K562 (cell line): ENCODE measurements around the gene CRABP2. TPM values are rescaled to one million over a fixed set of nuclear protein-coding genes. Genes with fewer than 3 reads are reported as not detected.

Source experiments
- ARNT ChIP-seq, 2 experiments: fragments of 450-650 bp; IDR thresholded peaks; 2 replicates each; pipeline ENCODE4 v1.6.1; 2016; ENCODE audit warnings: mild to moderate bottlenecking in 1 of 2
- FOSL1 ChIP-seq: fragments of 200-800 bp; sonication (Bioruptor generic); conservative IDR thresholded peaks from 2 replicates; pipeline ENCODE4 v1.6.1; 2016; ENCODE audit warnings: missing genetic modification characterization, missing compliant biosample characterization
- FOXA1 ChIP-seq: fragments of 450-650 bp; IDR thresholded peaks from 2 replicates; pipeline ENCODE4 v1.6.1; 2016; ENCODE audit warnings: mild to moderate bottlenecking, borderline replicate concordance
- FOXJ2 ChIP-seq: fragments of 200-800 bp; sonication (Bioruptor generic); IDR thresholded peaks from 2 replicates; pipeline ENCODE4 v1.6.1; 2016; ENCODE audit warnings: missing genetic modification characterization, missing compliant biosample characterization
- ILF3 ChIP-seq: fragments of 450-650 bp; IDR thresholded peaks from 2 replicates; pipeline ENCODE4 v1.6.1; 2018; ENCODE audit warnings: antibody characterized with exemption, mild to moderate bottlenecking, moderate library complexity, borderline replicate concordance
- KAT8 ChIP-seq: fragments of 450-650 bp; IDR thresholded peaks from 2 replicates; pipeline ENCODE4 v1.6.1; 2016; ENCODE audit warnings: low read depth, mild to moderate bottlenecking
- POLR2G ChIP-seq: fragments of 200-400 bp; formaldehyde crosslinking; IDR thresholded peaks from 2 replicates; pipeline ENCODE4 v1.6.1; 2017; ENCODE audit warnings: low read depth, mild to moderate bottlenecking, antibody characterized with exemption, low read length, moderate library complexity
- POLR2H ChIP-seq: IDR thresholded peaks from 2 replicates; pipeline ENCODE4 v1.6.1; 2016; ENCODE audit warnings: missing genetic modification characterization, low read depth, mild to moderate bottlenecking, control low read depth, missing compliant biosample characterization, moderate library complexity
- RAD51 ChIP-seq: fragments of 450-650 bp; IDR thresholded peaks from 2 replicates; pipeline ENCODE4 v1.7.1; 2016; ENCODE audit warnings: low read depth, mild to moderate bottlenecking, borderline replicate concordance
- SMARCE1 ChIP-seq: fragments of 450-650 bp; IDR thresholded peaks from 2 replicates; pipeline ENCODE4 v1.7.1; 2016; ENCODE audit warnings: mild to moderate bottlenecking
- SOX6 ChIP-seq: fragments of 450-650 bp; IDR thresholded peaks from 2 replicates; pipeline ENCODE4 v1.6.1; 2014; ENCODE audit warnings: mild to moderate bottlenecking
- TCF7L2 ChIP-seq: fragments of 150-350 bp; IDR thresholded peaks from 2 replicates; pipeline ENCODE4 v1.6.1; 2016; ENCODE audit warnings: low read depth, mild to moderate bottlenecking, low read length, moderate library complexity
- WHSC1 ChIP-seq: IDR thresholded peaks from one replicate; pipeline ENCODE4 v1.6.1; 2012; ENCODE audit warnings: low read length, control low read depth, inconsistent platforms
- ZBTB1 ChIP-seq: sonication (generic); formaldehyde crosslinking; IDR thresholded peaks from 2 replicates; pipeline ENCODE4 v1.8.1; 2023; ENCODE audit warnings: missing genetic modification reagents, low read depth, mild to moderate bottlenecking, borderline replicate concordance
- ZFPM2 ChIP-seq: fragments of 250-450 bp; sonication (Bioruptor Pico); IDR thresholded peaks from 2 replicates; pipeline ENCODE4 v1.5.1; 2022; ENCODE audit warnings: mild to moderate bottlenecking
- ZNF384 ChIP-seq: IDR thresholded peaks from 2 replicates; pipeline ENCODE4 v1.6.1; 2012; ENCODE audit warnings: low read depth, low read length, improper control_type of control experiment
- polyA plus RNA-seq, 8 experiments: library from polyadenylated mRNA; depleted of rRNA in 4 of 8; stranded (reverse) in 5 of 8; unstranded in 3 of 8; fragments of >200 nt; fragmentation: Nextera tagmentation in 2 of 8; fragmentation: Illumina TruSeq in 1 of 8; extraction: Ambion mirVana in 2 of 8; extraction: Trizol in 1 of 8; gene quantifications; 2 replicates each; pipeline versions ENCODE4 v1.2.1 to v1.2.3, GENCODE V29; 2011 to 2014; ENCODE audit warnings: inconsistent platforms in 1 of 8, missing spikeins in 1 of 8
- total RNA-seq, 7 experiments: library from RNA; depleted of rRNA in 6 of 7; stranded (reverse); fragments of >200 nt in 6 of 7; fragmentation: Illumina TruSeq in 2 of 7; extraction: Trizol in 2 of 7; gene quantifications; 2 replicates each; pipeline versions ENCODE4 v1.2.1 to v1.2.3, GENCODE V29; 2011 to 2021; ENCODE audit warnings: low replicate concordance in 1 of 7
- TF ChIP-seq, protein P1 (sequence below): IDR thresholded peaks from 3 replicates; pipeline ENCODE4 v1.6.1; 2011; ENCODE audit warnings: borderline replicate concordance, mild to moderate bottlenecking, moderate library complexity; ENCODE audit not compliant: insufficient read length; ENCODE audit errors: extremely low read depth
- TF ChIP-seq, protein P2 (sequence below): IDR thresholded peaks from 2 replicates; pipeline ENCODE4 v1.6.1; 2012; ENCODE audit warnings: low read depth, low read length, improper control_type of control experiment, borderline replicate concordance
- TF ChIP-seq, protein P3 (sequence below): fragments of 250-450 bp; sonication (Bioruptor Pico); IDR thresholded peaks from 2 replicates; pipeline ENCODE4 v1.4.0; 2020

CRABP2 gene
- total and polyA plus RNA-seq, 9 of the 15 experiments (the other 6 are each of a cell fraction or from before 2014, with no cell fraction given) = 0.30 to 2.5 (median 0.82) TPM

DNA sequence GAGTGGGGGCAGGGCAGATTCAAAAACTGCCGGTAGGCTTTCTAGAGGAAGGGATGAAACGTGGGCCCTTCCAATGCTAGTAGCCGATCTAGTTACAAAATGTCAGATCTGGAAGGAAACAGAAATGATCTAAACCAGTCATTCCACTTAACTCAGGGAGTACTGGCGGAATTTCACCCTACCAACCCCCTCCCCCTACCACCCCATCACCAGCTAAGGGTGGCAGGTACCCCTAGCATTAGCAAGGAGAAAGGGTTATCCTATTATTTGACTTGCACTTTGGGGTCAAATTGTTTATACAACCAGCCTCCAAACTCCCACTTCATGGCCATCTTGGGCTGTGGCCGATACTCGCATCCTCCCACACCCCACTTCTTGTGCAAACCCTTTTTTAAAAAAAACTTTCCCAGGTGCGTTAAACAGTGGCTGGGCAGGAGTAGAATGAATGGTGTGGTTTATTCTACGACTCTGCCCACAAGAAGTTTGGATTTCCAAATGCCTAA lies 36.1 kb upstream of the CRABP2 start (continued):
- TF ChIP-seq, protein P1, sequence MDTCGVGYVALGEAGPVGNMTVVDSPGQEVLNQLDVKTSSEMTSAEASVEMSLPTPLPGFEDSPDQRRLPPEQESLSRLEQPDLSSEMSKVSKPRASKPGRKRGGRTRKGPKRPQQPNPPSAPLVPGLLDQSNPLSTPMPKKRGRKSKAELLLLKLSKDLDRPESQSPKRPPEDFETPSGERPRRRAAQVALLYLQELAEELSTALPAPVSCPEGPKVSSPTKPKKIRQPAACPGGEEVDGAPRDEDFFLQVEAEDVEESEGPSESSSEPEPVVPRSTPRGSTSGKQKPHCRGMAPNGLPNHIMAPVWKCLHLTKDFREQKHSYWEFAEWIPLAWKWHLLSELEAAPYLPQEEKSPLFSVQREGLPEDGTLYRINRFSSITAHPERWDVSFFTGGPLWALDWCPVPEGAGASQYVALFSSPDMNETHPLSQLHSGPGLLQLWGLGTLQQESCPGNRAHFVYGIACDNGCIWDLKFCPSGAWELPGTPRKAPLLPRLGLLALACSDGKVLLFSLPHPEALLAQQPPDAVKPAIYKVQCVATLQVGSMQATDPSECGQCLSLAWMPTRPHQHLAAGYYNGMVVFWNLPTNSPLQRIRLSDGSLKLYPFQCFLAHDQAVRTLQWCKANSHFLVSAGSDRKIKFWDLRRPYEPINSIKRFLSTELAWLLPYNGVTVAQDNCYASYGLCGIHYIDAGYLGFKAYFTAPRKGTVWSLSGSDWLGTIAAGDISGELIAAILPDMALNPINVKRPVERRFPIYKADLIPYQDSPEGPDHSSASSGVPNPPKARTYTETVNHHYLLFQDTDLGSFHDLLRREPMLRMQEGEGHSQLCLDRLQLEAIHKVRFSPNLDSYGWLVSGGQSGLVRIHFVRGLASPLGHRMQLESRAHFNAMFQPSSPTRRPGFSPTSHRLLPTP = no peak
- TF ChIP-seq KAT8 = peak; percentile 76; the same call in 1 of the 2 replicates
- TF ChIP-seq ZFPM2 (CRISPR knock-in tag) = no peak
- no peak for TF ChIP-seq POLR2G
- TF ChIP-seq, protein P2, sequence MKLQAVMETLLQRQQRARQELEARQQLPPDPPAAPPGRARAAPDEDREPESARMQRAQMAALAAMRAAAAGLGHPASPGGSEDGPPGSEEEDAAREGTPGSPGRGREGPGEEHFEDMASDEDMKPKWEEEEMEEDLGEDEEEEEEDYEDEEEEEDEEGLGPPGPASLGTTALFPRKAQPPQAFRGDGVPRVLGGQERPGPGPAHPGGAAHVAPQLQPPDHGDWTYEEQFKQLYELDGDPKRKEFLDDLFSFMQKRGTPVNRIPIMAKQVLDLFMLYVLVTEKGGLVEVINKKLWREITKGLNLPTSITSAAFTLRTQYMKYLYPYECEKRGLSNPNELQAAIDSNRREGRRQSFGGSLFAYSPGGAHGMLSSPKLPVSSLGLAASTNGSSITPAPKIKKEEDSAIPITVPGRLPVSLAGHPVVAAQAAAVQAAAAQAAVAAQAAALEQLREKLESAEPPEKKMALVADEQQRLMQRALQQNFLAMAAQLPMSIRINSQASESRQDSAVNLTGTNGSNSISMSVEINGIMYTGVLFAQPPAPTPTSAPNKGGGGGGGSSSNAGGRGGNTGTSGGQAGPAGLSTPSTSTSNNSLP = no peak
- TF ChIP-seq FOXA1 = no peak
- no peak; the same call in 1 of the 2 replicates for TF ChIP-seq FOXJ2 (tag)
- peak; percentile 8; the same call in 1 of the 2 replicates for TF ChIP-seq FOSL1 (tag)
- no peak for TF ChIP-seq RAD51
- TF ChIP-seq WHSC1 = no peak
- no peak for TF ChIP-seq SOX6
- 0 out of 2 replicates have a peak, but pooled peaks have one; percentile 44 for TF ChIP-seq POLR2H
- TF ChIP-seq, protein P3, sequence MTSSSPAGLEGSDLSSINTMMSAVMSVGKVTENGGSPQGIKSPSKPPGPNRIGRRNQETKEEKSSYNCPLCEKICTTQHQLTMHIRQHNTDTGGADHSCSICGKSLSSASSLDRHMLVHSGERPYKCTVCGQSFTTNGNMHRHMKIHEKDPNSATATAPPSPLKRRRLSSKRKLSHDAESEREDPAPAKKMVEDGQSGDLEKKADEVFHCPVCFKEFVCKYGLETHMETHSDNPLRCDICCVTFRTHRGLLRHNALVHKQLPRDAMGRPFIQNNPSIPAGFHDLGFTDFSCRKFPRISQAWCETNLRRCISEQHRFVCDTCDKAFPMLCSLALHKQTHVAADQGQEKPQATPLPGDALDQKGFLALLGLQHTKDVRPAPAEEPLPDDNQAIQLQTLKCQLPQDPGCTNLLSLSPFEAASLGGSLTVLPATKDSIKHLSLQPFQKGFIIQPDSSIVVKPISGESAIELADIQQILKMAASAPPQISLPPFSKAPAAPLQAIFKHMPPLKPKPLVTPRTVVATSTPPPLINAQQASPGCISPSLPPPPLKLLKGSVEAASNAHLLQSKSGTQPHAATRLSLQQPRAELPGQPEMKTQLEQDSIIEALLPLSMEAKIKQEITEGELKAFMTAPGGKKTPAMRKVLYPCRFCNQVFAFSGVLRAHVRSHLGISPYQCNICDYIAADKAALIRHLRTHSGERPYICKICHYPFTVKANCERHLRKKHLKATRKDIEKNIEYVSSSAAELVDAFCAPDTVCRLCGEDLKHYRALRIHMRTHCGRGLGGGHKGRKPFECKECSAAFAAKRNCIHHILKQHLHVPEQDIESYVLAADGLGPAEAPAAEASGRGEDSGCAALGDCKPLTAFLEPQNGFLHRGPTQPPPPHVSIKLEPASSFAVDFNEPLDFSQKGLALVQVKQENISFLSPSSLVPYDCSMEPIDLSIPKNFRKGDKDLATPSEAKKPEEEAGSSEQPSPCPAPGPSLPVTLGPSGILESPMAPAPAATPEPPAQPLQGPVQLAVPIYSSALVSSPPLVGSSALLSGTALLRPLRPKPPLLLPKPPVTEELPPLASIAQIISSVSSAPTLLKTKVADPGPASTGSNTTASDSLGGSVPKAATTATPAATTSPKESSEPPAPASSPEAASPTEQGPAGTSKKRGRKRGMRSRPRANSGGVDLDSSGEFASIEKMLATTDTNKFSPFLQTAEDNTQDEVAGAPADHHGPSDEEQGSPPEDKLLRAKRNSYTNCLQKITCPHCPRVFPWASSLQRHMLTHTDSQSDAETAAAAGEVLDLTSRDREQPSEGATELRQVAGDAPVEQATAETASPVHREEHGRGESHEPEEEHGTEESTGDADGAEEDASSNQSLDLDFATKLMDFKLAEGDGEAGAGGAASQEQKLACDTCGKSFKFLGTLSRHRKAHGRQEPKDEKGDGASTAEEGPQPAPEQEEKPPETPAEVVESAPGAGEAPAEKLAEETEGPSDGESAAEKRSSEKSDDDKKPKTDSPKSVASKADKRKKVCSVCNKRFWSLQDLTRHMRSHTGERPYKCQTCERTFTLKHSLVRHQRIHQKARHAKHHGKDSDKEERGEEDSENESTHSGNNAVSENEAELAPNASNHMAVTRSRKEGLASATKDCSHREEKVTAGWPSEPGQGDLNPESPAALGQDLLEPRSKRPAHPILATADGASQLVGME (CRISPR knock-in tag) = no peak
- TF ChIP-seq TCF7L2 = no peak
- peak; percentile 51; the same call in 1 of the 2 replicates for TF ChIP-seq ILF3
- TF ChIP-seq SMARCE1 = no peak
- TF ChIP-seq ZBTB1 (CRISPR knock-in tag) = no peak
- peak in 1 of 2 experiments; percentile 99; a peak in 2 of 4 replicates for TF ChIP-seq ARNT (IDR thresholded peaks at IDR 0.05)
- TF ChIP-seq ZNF384 = peak; percentile 77; the same call in 1 of the 2 replicates
